ENCODE data around the gene CPA2.
A peak's percentile ranks its signal among the peaks of the same experiment; 100 is the strongest.

Gene CPA2

GRCh38 chr7:130286881-130287280 is 20.2 kb downstream of the CPA2 start:
- no peak for DNase-seq

GRCh38 chr7:130288168-130288567 is 21.5 kb downstream of the CPA2 start:
- DNase-seq = no peak

- no peak for DNase-seq
Measured at GRCh38 chr7:130288829-130289228, 22.2 kb downstream of the CPA2 start.

GRCh38 chr7:130289478-130289877 is 22.8 kb downstream of the CPA2 start:
- no peak for DNase-seq

GRCh38 chr7:130290745-130291144 is 24.1 kb downstream of the CPA2 start:
- DNase-seq = no peak

GRCh38 chr7:130292682-130293257 is 26.1 kb downstream of the CPA2 start, which contains the start of gene CPA4:
CPA4 (plus strand) TSS chr7:130293161; CDS start chr7:130293181, 20 bp downstream.
- no peak for DNase-seq

GRCh38 chr7:130293521-130293920 is 26.9 kb downstream of the CPA2 start:
- no peak for DNase-seq

GRCh38 chr7:130294314-130294713 is 27.7 kb downstream of the CPA2 start:
- DNase-seq = no peak

GRCh38 chr7:130296221-130296951 is 29.7 kb downstream of the CPA2 start:
- DNase-seq = no peak

GRCh38 chr7:130297628-130298543 is 31.2 kb downstream of the CPA2 start:
- peak; percentile 71 for DNase-seq

GRCh38 chr7:130298544-130299326 is 32.1 kb downstream of the CPA2 start:
- DNase-seq = no peak

GRCh38 chr7:130299866-130300265 is 33.2 kb downstream of the CPA2 start:
- DNase-seq = no peak

GRCh38 chr7:130301501-130302020 is 34.9 kb downstream of the CPA2 start:
- no peak for DNase-seq

- no peak for DNase-seq
Measured at GRCh38 chr7:130302649-130303048, 36.0 kb downstream of the CPA2 start.

- no peak for DNase-seq
Measured at GRCh38 chr7:130303127-130303526, 36.5 kb downstream of the CPA2 start.

- DNase-seq = no peak
Measured at GRCh38 chr7:130303551-130303950, 36.9 kb downstream of the CPA2 start.

- DNase-seq = no peak
Measured at GRCh38 chr7:130303982-130304381, 37.3 kb downstream of the CPA2 start.

GRCh38 chr7:130304878-130305277 is 38.2 kb downstream of the CPA2 start:
- DNase-seq = no peak

GRCh38 chr7:130305433-130306042 is 38.9 kb downstream of the CPA2 start:
- no peak for DNase-seq

- DNase-seq = no peak
Measured at GRCh38 chr7:130309986-130310385, 43.3 kb downstream of the CPA2 start.

- no peak for DNase-seq
Measured at GRCh38 chr7:130314305-130314704, 47.6 kb downstream of the CPA2 start.

GRCh38 chr7:130319541-130319940 is 52.9 kb downstream of the CPA2 start:
- no peak for DNase-seq

Data from DMS79 (cell line).